CD4-positive, alpha-beta T cell (primary cell): ENCODE results near the gene ITPRIP. TPM values are rescaled to one million over a fixed set of nuclear protein-coding genes. Genes with fewer than 3 reads are reported as not detected.

Experiments used
- ATAC-seq: fragments of 200-7000 bp; cut with Tn5 transposase; one replicate; pipeline ENCODE4 v1.10.0; 2022; ENCODE audit warnings: mild to moderate bottlenecking; ENCODE audit not compliant: poor library complexity
- CTCF ChIA-PET: fragments of 350-600 bp; sonication (Branson Sonifier 250); formaldehyde crosslinking; loops from one replicate; lab custom pipeline; 2021; ENCODE audit warnings: antibody characterized with exemption, inconsistent platforms; lab: Charles Lee
- POLR2A ChIA-PET: fragments of 350-600 bp; sonication (Branson Sonifier 250); formaldehyde crosslinking; loops from one replicate; lab custom pipeline; 2021; ENCODE audit warnings: antibody characterized with exemption, inconsistent platforms; lab: Charles Lee
- DNase-seq, 14 experiments: peaks; one replicate each; pipeline ENCODE4 v3.0.0-alpha.2; 2013 to 2020; ENCODE audit warnings: mixed read lengths in 2 of 14
- H3K27ac ChIP-seq, 2 donors: one replicate each; pipeline versions ENCODE4 v1.5.1 to v1.7.0; 2013; ENCODE audit warnings: low read length in 2 of 2, low read depth in 1 of 2, mild to moderate bottlenecking in 1 of 2
- H3K27me3 ChIP-seq, 2 experiments: 1 replicate in 1 of 2; 2 replicates in 1 of 2; pipeline versions ENCODE4 v1.6.1 to v1.7.0; 2013; ENCODE audit warnings: low read length in 2 of 2, control low read depth in 1 of 2, mild to moderate bottlenecking in 1 of 2, moderate library complexity in 1 of 2; ENCODE audit not compliant: insufficient read depth in 2 of 2, control insufficient read depth in 1 of 2
- H3K36me3 ChIP-seq: one replicate; pipeline ENCODE4 v1.6.1; 2013; ENCODE audit warnings: low read length, control low read depth; ENCODE audit not compliant: insufficient read depth
- H3K4me1 ChIP-seq: one replicate; pipeline ENCODE4 v1.6.1; 2013; ENCODE audit warnings: low read length, control low read depth; ENCODE audit not compliant: insufficient read depth
- H3K4me3 ChIP-seq: one replicate; pipeline ENCODE4 v1.5.1; 2013; ENCODE audit warnings: mild to moderate bottlenecking, low read length, moderate library complexity
- H3K9me3 ChIP-seq, 2 experiments: 1 replicate in 1 of 2; 2 replicates in 1 of 2; pipeline versions ENCODE4 v1.6.1 to v1.7.0; 2013; ENCODE audit warnings: low read length in 2 of 2, mild to moderate bottlenecking in 2 of 2, control low read depth in 1 of 2, moderate library complexity in 1 of 2; ENCODE audit not compliant: control insufficient read depth in 1 of 2, insufficient read depth in 1 of 2
- H3K27ac Mint-ChIP-seq: one replicate; pipeline ENCODE4 v1.8.0; 2020; ENCODE audit warnings: mixed read lengths
- H3K27me3 Mint-ChIP-seq: one replicate; pipeline ENCODE4 v1.8.0; 2021; ENCODE audit warnings: mixed read lengths
- H3K36me3 Mint-ChIP-seq: one replicate; pipeline ENCODE4 v1.8.0; 2021; ENCODE audit warnings: low read depth, mixed read lengths
- H3K4me1 Mint-ChIP-seq: one replicate; pipeline ENCODE4 v1.8.0; 2021; ENCODE audit warnings: low read depth, mixed read lengths
- H3K4me3 Mint-ChIP-seq: one replicate; pipeline ENCODE4 v1.8.0; 2020; ENCODE audit warnings: mild to moderate bottlenecking, mixed read lengths
- H3K9me3 Mint-ChIP-seq: one replicate; pipeline ENCODE4 v1.8.0; 2020; ENCODE audit warnings: mixed read lengths
- intact Hi-C, 2 experiments: fragments of 100-400 bp; cut with DNase I in 1 of 2; cut with micrococcal nuclease in 1 of 2; formaldehyde crosslinking; loops; one replicate each; pipeline versions ENCODE4 v1.15.1 to v1.9.0; 2023 to 2025; cut with DNase I, micrococcal nuclease
- total RNA-seq, 174 experiments: library from RNA in 2 of 174; stranded (reverse) in 2 of 174; gene quantifications; one replicate each; pipeline ENCODE4 v1.2.3 and lab custom pipeline; 2021 to 2026
- TF ChIP-seq, protein P1 (sequence below): fragments of 200-600 bp; IDR thresholded peaks from one replicate; pipeline ENCODE4 v1.8.0; 2022; ENCODE audit warnings: antibody characterized with exemption, mild to moderate bottlenecking

Gene ITPRIP
- total RNA-seq, 2 experiments from 2014 or later: 127 to 133 TPM

DNA sequence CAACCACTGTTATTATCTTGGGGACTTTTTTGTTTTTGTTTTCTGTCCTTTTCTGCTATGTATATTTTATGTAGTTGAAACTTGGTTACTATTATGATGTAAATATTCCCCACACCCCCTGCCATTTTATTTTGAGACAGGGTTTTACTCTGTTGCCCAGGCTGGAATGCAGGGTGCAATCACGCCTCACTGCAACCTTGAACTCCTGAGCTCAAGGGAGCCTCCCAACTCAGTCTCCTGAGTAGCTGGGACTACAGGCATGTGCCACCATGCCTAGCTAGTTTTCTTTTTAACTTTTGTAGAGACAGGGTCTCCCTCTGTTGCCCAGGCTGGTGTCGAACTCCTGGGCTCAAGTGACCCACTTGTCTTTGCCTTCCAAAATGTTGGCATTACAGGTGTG is 51.3 kb downstream of the ITPRIP start:
- H3K9me3 Mint-ChIP-seq: no peaks in the 10 kb centered on the region
- TF ChIP-seq, protein P1, sequence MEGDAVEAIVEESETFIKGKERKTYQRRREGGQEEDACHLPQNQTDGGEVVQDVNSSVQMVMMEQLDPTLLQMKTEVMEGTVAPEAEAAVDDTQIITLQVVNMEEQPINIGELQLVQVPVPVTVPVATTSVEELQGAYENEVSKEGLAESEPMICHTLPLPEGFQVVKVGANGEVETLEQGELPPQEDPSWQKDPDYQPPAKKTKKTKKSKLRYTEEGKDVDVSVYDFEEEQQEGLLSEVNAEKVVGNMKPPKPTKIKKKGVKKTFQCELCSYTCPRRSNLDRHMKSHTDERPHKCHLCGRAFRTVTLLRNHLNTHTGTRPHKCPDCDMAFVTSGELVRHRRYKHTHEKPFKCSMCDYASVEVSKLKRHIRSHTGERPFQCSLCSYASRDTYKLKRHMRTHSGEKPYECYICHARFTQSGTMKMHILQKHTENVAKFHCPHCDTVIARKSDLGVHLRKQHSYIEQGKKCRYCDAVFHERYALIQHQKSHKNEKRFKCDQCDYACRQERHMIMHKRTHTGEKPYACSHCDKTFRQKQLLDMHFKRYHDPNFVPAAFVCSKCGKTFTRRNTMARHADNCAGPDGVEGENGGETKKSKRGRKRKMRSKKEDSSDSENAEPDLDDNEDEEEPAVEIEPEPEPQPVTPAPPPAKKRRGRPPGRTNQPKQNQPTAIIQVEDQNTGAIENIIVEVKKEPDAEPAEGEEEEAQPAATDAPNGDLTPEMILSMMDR: no peak

DNA sequence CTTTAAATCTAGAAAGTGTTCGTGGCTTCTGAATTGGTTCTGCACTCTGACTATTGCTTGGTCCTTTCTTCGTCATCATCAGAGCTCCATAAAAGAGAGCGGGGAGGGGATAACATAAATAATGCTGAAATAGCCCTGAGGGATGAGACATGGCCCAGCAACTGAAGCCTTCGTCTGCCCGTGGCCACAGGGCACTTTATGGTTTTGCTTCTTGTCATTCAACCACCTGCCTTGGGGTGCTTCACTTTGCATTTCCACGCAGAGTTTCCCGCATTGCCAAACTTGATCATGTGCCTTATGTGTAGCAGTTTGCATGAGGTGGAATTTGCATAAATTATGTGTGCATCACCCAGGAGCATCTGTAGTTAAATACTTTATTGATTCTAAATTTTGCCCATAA is 53.4 kb downstream of the ITPRIP start:
- Mint-ChIP-seq H3K9me3 (no peaks in the 10 kb centered on the region), H3K4me3 (no peak overlapping the region), H3K27me3 (peaks cover 22% of the 10 kb centered on the region), H3K36me3 (no peaks in the 10 kb centered on the region), H3K27ac (no peak overlapping the region), H3K4me1 (no peaks in the 10 kb centered on the region)
- H3K4me3 ChIP-seq: no peak overlapping the region
- CTCF ChIA-PET: no interaction called here
- DNase-seq: no peak
- TF ChIP-seq, protein P1: no peak
- no peaks in the 10 kb centered on the region for H3K4me1 ChIP-seq
- no peak for ATAC-seq
- H3K27ac ChIP-seq: no peak overlapping the region
- no peaks in the 10 kb centered on the region for H3K36me3 ChIP-seq
- POLR2A ChIA-PET: no interaction called here
- peaks cover 0 to 3% of the 10 kb centered on the region in 2 experiments for H3K27me3 ChIP-seq
- no peaks in the 10 kb centered on the region for H3K9me3 ChIP-seq
- intact Hi-C loops: no loop called here

More for the DNA sequence above, 51.3 kb downstream of the ITPRIP start:
- Mint-ChIP-seq H3K4me1 (peaks cover 7% of the 10 kb centered on the region), H3K4me3 (no peak overlapping the region), H3K27ac (no peak overlapping the region), H3K27me3 (peaks cover 26% of the 10 kb centered on the region), H3K36me3 (no peaks in the 10 kb centered on the region)
- Histone ChIP-seq H3K36me3 (no peaks in the 10 kb centered on the region), H3K27ac (no peak overlapping the region), H3K4me3 (no peak overlapping the region), H3K4me1 (peaks cover 8% of the 10 kb centered on the region), H3K27me3 (peaks cover 0 to 4% of the 10 kb centered on the region in 2 experiments), H3K9me3 (no peaks in the 10 kb centered on the region)
- POLR2A ChIA-PET: interaction anchor here (1.0 kb wide), 1 partner anchor 66 kb away, joined by 3 read pairs; the partner anchor contains the start of gene CFAP58
- DNase-seq (no peak), ATAC-seq (no peak)
- intact Hi-C loops: no loop called here
- CTCF ChIA-PET: no interaction called here

DNA sequence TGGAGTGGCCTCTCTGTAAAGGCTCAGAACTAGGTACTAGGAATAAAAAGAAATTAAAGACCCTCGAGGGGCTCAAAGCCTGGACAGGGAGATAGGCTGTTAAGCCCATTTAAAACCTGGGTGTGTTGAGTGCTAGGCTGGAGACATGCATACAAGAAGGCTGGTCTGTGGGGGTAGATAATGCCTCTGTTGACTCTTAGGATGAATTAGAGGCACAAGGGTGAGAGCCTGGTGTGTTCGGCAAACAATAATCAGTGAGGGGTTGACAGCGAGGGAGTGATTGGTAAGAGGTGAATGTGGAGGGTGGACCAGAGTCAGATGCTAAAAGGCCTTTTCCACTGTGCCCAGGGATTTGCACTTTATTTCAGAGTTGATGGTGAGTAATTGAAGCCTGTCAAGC is 56.6 kb downstream of the ITPRIP start:
- TF ChIP-seq, protein P1: no peak
- H3K27me3 Mint-ChIP-seq: peaks cover 11% of the 10 kb centered on the region
- no peaks in the 10 kb centered on the region for H3K9me3 ChIP-seq
- ChIA-PET CTCF (no interaction called here), POLR2A (no interaction called here)
- H3K27me3 ChIP-seq: no peaks in the 10 kb centered on the region
- no peaks in the 10 kb centered on the region for H3K4me1 Mint-ChIP-seq
- no peaks in the 10 kb centered on the region for H3K9me3 Mint-ChIP-seq
- ATAC-seq (no peak), DNase-seq (no peak)
- H3K36me3 ChIP-seq: no peaks in the 10 kb centered on the region
- no peaks in the 10 kb centered on the region for H3K36me3 Mint-ChIP-seq
- no peak overlapping the region for H3K4me3 Mint-ChIP-seq
- H3K27ac ChIP-seq: no peak overlapping the region
- H3K27ac Mint-ChIP-seq: no peak overlapping the region
- H3K4me1 ChIP-seq: no peaks in the 10 kb centered on the region
- no peak overlapping the region for H3K4me3 ChIP-seq
- intact Hi-C loops: no loop called here
